Heart right ventricle (tissue), 16 donors: ENCODE measurements around the gene ALG12. TPM values are rescaled to one million over a fixed set of nuclear protein-coding genes. Genes with fewer than 3 reads are reported as not detected.
A peak's percentile ranks its signal among the peaks of the same experiment; 100 is the strongest.

Source experiments
- ATAC-seq, 8 donors: fragments of 200-7000 bp; cut with Tn5 transposase; one replicate each; pipeline ENCODE4 v1.9.1; 2020; ENCODE audit warnings: mild to moderate bottlenecking in 8 of 8, moderate library complexity in 8 of 8, moderate number of reproducible peaks in 1 of 8
- DNase-seq, 2 donors: peaks; one replicate each; pipeline ENCODE4 v3.0.0-alpha.2; 2020
- H3K27ac ChIP-seq, 10 donors: fragments of 200-600 bp; sonication (generic) in 2 of 10; one replicate each; pipeline versions ENCODE4 v1.5.0 to v1.8.0; 2020 to 2022; ENCODE audit warnings: mild to moderate bottlenecking in 3 of 10
- H3K27me3 ChIP-seq, 7 donors: fragments of 200-600 bp; one replicate each; pipeline ENCODE4 v1.8.0; 2021 to 2022; ENCODE audit warnings: mild to moderate bottlenecking in 2 of 7
- H3K36me3 ChIP-seq, 9 donors: fragments of 200-600 bp; sonication (generic) in 1 of 9; one replicate each; pipeline versions ENCODE4 v1.5.0 to v1.8.0; 2020 to 2022; ENCODE audit warnings: mild to moderate bottlenecking in 2 of 9
- H3K4me1 ChIP-seq, 9 donors: fragments of 200-600 bp; sonication (generic) in 1 of 9; one replicate each; pipeline versions ENCODE4 v1.5.0 to v1.8.0; 2020 to 2022; ENCODE audit warnings: mild to moderate bottlenecking in 4 of 9
- H3K4me3 ChIP-seq, 10 donors: fragments of 200-600 bp; sonication (generic) in 2 of 10; one replicate each; pipeline versions ENCODE4 v1.5.0 to v1.8.0; 2020 to 2022; ENCODE audit warnings: mild to moderate bottlenecking in 7 of 10, moderate library complexity in 2 of 10
- H3K9me3 ChIP-seq, 11 donors: fragments of 200-600 bp in 10 of 11; sonication (generic) in 2 of 11; one replicate each; pipeline versions ENCODE4 v1.5.0 to v1.8.0; 2013 to 2022; ENCODE audit warnings: mild to moderate bottlenecking in 2 of 11, control low read depth in 1 of 11, moderate library complexity in 1 of 11
- WGBS, 2 donors: extraction: QIAGEN DNeasy Blood & Tissue Kit; methylation state at CpG; one replicate each; pipeline ENCODE4 v1.1.7; 2013; ENCODE audit warnings: inconsistent platforms in 1 of 2; 5-methylcytosine and 5-hydroxymethylcytosine counted together
- intact Hi-C, 10 donors: fragments of 100-400 bp; cut with DNase I; formaldehyde crosslinking; loops; one replicate each; pipeline versions ENCODE4 v1.11.1 to v1.14.2; 2022
- polyA plus RNA-seq, 2 donors: library from polyadenylated mRNA; stranded (reverse); fragments of 200-250 nt; gene quantifications; one replicate each; pipeline ENCODE4 v1.2.3, GENCODE V29; 2013
- total RNA-seq, 10 donors: library from RNA; stranded (reverse); fragmentation: NEBNext Ultra II Directional in 3 of 10; extraction: Animal tissue kit (Norgen Biotek cat#: 25700) in 3 of 10; gene quantifications; one replicate each; pipeline versions ENCODE4 v1.2.1 to v1.2.4, GENCODE V29; 2021 to 2023
- TF ChIP-seq, protein P1 (sequence below), 9 donors: fragments of 200-600 bp; sonication (generic) in 2 of 9; IDR thresholded peaks; one replicate each; pipeline versions ENCODE4 v1.5.0 to v1.8.0; 2021 to 2022; ENCODE audit warnings: antibody characterized with exemption in 9 of 9, mild to moderate bottlenecking in 5 of 9, moderate library complexity in 1 of 9
- donor health status: Arrhythmogenic right ventricular cardiomyopathy.
- donor health status: ischemic (EF 13 %, LVEDD 7.1; RV severe dilation, severe dysfunction).
- donor health status: healthy with polysubstance abuse.
- donor health status: DM: no; HTN: yes; CAD: no.
- donor health status: DM: no; HTN: no; CAD: no.
- donor health status: ischemic (EF 25% LVEDD 6.9; RV normal size, moderate dysfunction).
- donor health status: ischemic (EF 25% LVEDD 5.7; RV mildly dilated, moderate dysfunction).
- donor health status: healthy.
- donor health status: DM: yes; HTN: yes; CAD: no.
- donor health status: Ischemic cardiomyopathy.
- donor health status: ischemic (EF 35%, LVEDD 5.7; RV mildly dilated, moderate dysfunction).
- donor health status: nonischemic (EF 11% LVEDD 7.7; RV severe dilation, severe dysfunction).
- donor health status: DM: yes; HTN: yes; CAD: no.
- donor health status: PGD.
- donor health status: ischemic (EF 29% LVEDD 5.4; RV normal size, mild dysfunction).
- donor health status: nonischemic (EF 23%, LVEDD 6.1; RV moderate dilation, normal function).

ALG12 gene
- total and polyA plus RNA-seq, 12 donors, result 9.6 to 19.8 (median 14.1) TPM

DNA sequence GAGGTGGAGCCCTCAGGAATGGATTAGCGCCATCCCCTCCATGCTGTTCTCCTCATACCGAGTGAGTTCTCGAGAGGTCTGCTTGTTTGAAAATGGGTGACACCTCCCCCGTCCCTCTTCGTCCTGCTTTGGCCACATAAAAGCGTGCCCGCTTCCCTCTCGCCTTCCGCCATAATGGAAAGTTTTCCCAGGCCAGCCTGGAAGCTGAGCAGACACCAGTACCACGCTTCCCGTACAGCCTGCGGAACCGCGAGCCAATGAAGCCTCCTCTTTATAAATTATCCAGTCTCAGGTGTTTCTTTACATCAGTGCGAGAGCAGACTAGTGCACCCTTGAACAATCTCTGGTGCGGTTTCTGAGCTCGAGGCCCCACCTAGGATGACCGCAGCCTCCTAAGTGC lies 12.8 kb downstream of the ALG12 start:
- Histone ChIP-seq H3K27me3 (no peaks in the 10 kb centered on the region), H3K27ac (no peak overlapping the region), H3K4me3 (no peak overlapping the region), H3K36me3 (peaks cover 0 to 99% (median 41%) of the 10 kb centered on the region in 9 donors), H3K4me1 (peaks cover 0 to 8% (median 0%) of the 10 kb centered on the region in 9 donors), H3K9me3 (no peaks in the 10 kb centered on the region)
- WGBS, 2 donors, result 96 to 97% methylated on average over 18 of the region's 18 CpGs
- ATAC-seq (no peak), DNase-seq (no peak)
- intact Hi-C loops, result no loop called here
- TF ChIP-seq, protein P1, sequence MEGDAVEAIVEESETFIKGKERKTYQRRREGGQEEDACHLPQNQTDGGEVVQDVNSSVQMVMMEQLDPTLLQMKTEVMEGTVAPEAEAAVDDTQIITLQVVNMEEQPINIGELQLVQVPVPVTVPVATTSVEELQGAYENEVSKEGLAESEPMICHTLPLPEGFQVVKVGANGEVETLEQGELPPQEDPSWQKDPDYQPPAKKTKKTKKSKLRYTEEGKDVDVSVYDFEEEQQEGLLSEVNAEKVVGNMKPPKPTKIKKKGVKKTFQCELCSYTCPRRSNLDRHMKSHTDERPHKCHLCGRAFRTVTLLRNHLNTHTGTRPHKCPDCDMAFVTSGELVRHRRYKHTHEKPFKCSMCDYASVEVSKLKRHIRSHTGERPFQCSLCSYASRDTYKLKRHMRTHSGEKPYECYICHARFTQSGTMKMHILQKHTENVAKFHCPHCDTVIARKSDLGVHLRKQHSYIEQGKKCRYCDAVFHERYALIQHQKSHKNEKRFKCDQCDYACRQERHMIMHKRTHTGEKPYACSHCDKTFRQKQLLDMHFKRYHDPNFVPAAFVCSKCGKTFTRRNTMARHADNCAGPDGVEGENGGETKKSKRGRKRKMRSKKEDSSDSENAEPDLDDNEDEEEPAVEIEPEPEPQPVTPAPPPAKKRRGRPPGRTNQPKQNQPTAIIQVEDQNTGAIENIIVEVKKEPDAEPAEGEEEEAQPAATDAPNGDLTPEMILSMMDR (IDR thresholded peaks at IDR 0.05), result no peak

DNA sequence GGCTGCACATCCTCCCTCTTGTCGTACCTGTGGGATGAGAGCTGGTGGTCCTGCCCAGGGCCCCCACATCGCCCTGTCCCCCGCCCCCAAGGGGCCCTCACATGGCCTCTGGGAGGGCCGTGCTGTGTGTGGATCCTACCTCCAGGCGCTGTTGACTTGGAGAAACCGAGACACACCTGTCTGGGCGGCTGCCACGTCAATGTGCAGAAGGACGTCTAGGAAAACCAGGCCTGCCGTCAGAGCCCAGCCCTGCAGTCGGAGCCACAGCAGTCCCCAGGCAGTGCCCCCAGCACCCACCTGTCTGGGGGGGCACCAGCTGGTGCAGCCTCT lies 14.2 kb downstream of the ALG12 start:
- Histone ChIP-seq H3K9me3 (no peaks in the 10 kb centered on the region), H3K36me3 (peaks cover 0 to 99% (median 31%) of the 10 kb centered on the region in 9 donors), H3K4me1 (peaks cover 0 to 8% (median 0%) of the 10 kb centered on the region in 9 donors), H3K4me3 (no peak overlapping the region), H3K27ac (no peak overlapping the region), H3K27me3 (no peaks in the 10 kb centered on the region)
- peak in 1 of 8 donors; percentile 5 for ATAC-seq
- TF ChIP-seq, protein P1 (IDR thresholded peaks at IDR 0.05), result no peak
- 84 to 87% methylated on average over 11 of the region's 11 CpGs for WGBS, 2 donors
- no peak for DNase-seq
- intact Hi-C loops, result no loop called here

- H3K4me3 ChIP-seq, result no peak overlapping the region
- peak in 1 of 2 donors; percentile 46 for DNase-seq
- TF ChIP-seq, protein P1 (IDR thresholded peaks at IDR 0.05), result no peak
- intact Hi-C loops, result no loop called here
- H3K9me3 ChIP-seq, result no peaks in the 10 kb centered on the region
- WGBS, 2 donors, result 65 to 70% methylated on average over 17 of the region's 17 CpGs
- peaks cover 0 to 8% (median 0%) of the 10 kb centered on the region in 9 donors for H3K4me1 ChIP-seq
- ATAC-seq, result peak in 7 of 8 donors; percentile 47 to 87 (median 83)
- H3K27me3 ChIP-seq, result no peaks in the 10 kb centered on the region
- H3K27ac ChIP-seq, result no peak overlapping the region
- peaks cover 0 to 99% (median 26%) of the 10 kb centered on the region in 9 donors for H3K36me3 ChIP-seq
These were observed 14.8 kb downstream of the ALG12 start for GRCh38 chr22:49903322-49904039.

DNA sequence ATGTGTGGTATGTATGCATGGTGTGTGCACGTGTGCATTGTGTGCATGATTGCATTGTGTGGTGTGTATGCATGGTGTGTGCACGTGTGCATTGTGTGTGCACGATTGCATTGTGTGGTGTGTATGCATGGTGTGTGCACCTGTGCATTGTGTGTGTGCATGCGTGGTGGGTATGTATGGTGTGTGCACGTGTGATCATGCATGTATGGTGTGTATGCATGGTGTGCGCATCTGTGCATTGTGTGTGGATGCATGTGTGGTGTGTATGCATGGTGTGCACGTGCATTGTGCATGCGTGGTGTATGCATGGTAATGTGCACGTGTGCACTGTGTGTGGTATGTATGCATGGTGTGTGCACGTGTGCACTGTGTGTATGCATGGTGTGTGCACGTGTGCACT lies 16.8 kb downstream of the ALG12 start:
- TF ChIP-seq, protein P1 (IDR thresholded peaks at IDR 0.05), result no peak
- Histone ChIP-seq H3K9me3 (peaks cover 0 to 3% (median 0%) of the 10 kb centered on the region in 11 donors), H3K27me3 (no peaks in the 10 kb centered on the region), H3K4me3 (no peak overlapping the region), H3K36me3 (peaks cover 0 to 84% (median 21%) of the 10 kb centered on the region in 9 donors), H3K27ac (no peak overlapping the region), H3K4me1 (peaks cover 0 to 8% (median 0%) of the 10 kb centered on the region in 9 donors)
- ATAC-seq (no peak), DNase-seq (no peak)
- intact Hi-C loops, result no loop called here
- 94 to 97% methylated on average over 11 of the region's 11 CpGs for WGBS, 2 donors
